GM18867 (cell line): ENCODE data around the gene SYNPO.

Source experiments
- ATAC-seq: cut with Tn5 transposase; IDR thresholded peaks from one replicate; pipeline ENCODE4 v1.9.1; 2021; ENCODE audit warnings: mild to moderate bottlenecking, moderate library complexity; ENCODE audit not compliant: unreplicated experiment

The SYNPO gene

GRCh38 chr5:150607105-150607504, 33.4 kb upstream of the SYNPO start:
- ATAC-seq, result no peak

- ATAC-seq, result no peak
These were observed 32.5 kb upstream of the SYNPO start for GRCh38 chr5:150607991-150608390.

GRCh38 chr5:150608991-150609390, 31.5 kb upstream of the SYNPO start:
- no peak for ATAC-seq

GRCh38 chr5:150609843-150610584, 30.4 kb upstream of the SYNPO start:
- ATAC-seq, result no peak

- ATAC-seq, result no peak
These were observed 29.4 kb upstream of the SYNPO start for GRCh38 chr5:150611026-150611425.

GRCh38 chr5:150612405-150612804, 28.1 kb upstream of the SYNPO start:
- no peak for ATAC-seq

GRCh38 chr5:150612905-150613670, 27.4 kb upstream of the SYNPO start:
- ATAC-seq, result no peak

GRCh38 chr5:150613991-150614660, 26.3 kb upstream of the SYNPO start:
- ATAC-seq, result no peak

- ATAC-seq, result no peak
These were observed 25.8 kb upstream of the SYNPO start for GRCh38 chr5:150614661-150615060.

- ATAC-seq, result no peak
These were observed 25.2 kb upstream of the SYNPO start for GRCh38 chr5:150615141-150615699.

GRCh38 chr5:150616024-150616470, 24.4 kb upstream of the SYNPO start:
- no peak for ATAC-seq

GRCh38 chr5:150616506-150616905, 24.0 kb upstream of the SYNPO start:
- ATAC-seq, result no peak

- ATAC-seq, result no peak
These were observed 22.3 kb upstream of the SYNPO start for GRCh38 chr5:150618163-150618562.

- ATAC-seq, result no peak
These were observed 21.7 kb upstream of the SYNPO start for GRCh38 chr5:150618588-150619281.

- ATAC-seq, result no peak
These were observed 20.9 kb upstream of the SYNPO start for GRCh38 chr5:150619359-150620230.

- ATAC-seq, result no peak
These were observed 19.2 kb upstream of the SYNPO start for GRCh38 chr5:150621301-150621700.

GRCh38 chr5:150622157-150622556, 18.3 kb upstream of the SYNPO start:
- no peak for ATAC-seq

- no peak for ATAC-seq
These were observed 17.1 kb upstream of the SYNPO start for GRCh38 chr5:150623152-150623877.

GRCh38 chr5:150623878-150624216, 16.6 kb upstream of the SYNPO start:
- no peak for ATAC-seq
